ENCODE results near the gene EBI3. TPM values are rescaled to one million over a fixed set of nuclear protein-coding genes. Genes with fewer than 3 reads are reported as not detected.

EBI3 gene
- polyA plus RNA-seq, 1 of the 3 experiments (the other 2 are of a cell fraction): 3.7 TPM

DNA sequence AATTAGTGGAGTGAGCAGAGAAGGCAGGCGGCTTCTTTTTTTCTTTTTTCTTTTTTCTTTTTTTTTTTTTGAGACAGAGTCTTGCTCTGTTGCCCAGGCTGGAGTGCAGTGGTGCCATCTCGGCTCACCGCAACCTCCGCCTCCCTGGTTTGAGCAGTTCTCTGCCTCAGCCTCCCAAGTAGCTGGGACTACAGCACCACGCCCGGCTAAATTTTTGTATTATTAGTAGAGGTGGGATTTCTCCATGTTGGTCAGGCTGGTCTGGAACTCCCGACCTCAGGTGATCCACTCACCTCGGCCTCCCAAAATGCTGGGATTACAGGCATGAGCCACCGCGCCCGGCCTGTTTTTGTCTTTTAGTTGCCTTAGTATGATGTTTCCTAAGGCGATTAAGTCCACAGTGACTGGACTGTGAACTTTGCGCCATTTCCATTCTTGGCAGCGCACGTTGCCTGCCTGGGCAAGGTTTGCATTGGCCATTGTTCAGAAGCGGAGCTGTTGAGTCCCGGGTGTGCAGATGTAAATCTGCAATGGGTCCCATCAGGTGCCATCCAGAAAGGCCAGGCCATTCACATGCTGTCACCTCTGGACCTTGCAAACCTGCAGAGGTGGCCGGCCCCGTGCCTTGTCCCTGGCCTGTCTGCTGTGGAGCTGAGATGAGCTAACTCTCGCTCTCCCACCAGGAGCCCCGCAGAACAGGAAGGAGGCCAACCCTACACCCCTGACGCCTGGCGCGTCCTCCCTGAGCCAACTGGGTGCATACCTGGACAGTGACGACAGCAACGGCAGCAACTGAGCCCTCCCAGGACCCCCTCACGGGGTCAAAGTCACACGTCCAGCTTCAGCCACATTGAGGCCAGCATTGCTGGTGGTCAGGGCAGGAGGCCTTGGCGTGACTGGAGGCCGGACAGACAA lies 38.8 kb downstream of the EBI3 start:
- CTCF ChIA-PET: interaction anchor here (0.6 to 4.5 kb wide), 30 partner anchors 10 to 255 kb away, joined by 3 to 130 read pairs (median 6); partner anchors contain the start of genes FSD1, MPND, SH3GL1 and SHD
- Histone ChIP-seq H3K9ac (no peak overlapping the region), H3K27me3 (ENCODE audit: insufficient read depth) (no peaks in the 10 kb centered on the region), H3K4me3 (ENCODE audit: low read depth in 2 of 2, low read length in 1 of 2) (peak overlapping the region in 1 of 2 experiments; percentile 12; a peak in 1 of 4 replicates), H3K9me2 (no peaks in the 10 kb centered on the region), H3K36me3 (replicated peaks in 1 of 2; ENCODE audit: control insufficient read depth in 1 of 2, insufficient read depth in 2 of 2, low read length in 1 of 2) (peaks cover 0 to 4% of the 10 kb centered on the region in 2 experiments), H2AFZ (ENCODE audit: low read depth) (no peak overlapping the region), H3K79me2 (ENCODE audit: insufficient read depth) (no peaks in the 10 kb centered on the region), H3K9me3 (no peaks in the 10 kb centered on the region), H3K27ac (ENCODE audit: low read depth in 2 of 2, low read length in 1 of 2) (no peak overlapping the region), H3K4me2 (no peak overlapping the region), H3K4me1 (ENCODE audit: control insufficient read depth in 1 of 2, insufficient read depth in 2 of 2, low read depth in 1 of 2, low read length in 1 of 2) (peaks cover 0 to 7% of the 10 kb centered on the region in 2 experiments; a peak in 1 of 4 replicates), H4K20me1 (ENCODE audit: insufficient read depth) (0 out of 2 replicates have a peak, but pooled peaks cover 4% of the 10 kb centered on the region), H3F3A (replicated peaks; ENCODE audit: insufficient read depth) (peaks cover 4% of the 10 kb centered on the region)
- DNase-seq: no peak
- TF ChIP-seq RFX5 (IDR thresholded peaks at IDR 0.05; ENCODE audit: low read length): no peak
- TF ChIP-seq TAF1 (IDR thresholded peaks at IDR 0.05; ENCODE audit: borderline replicate concordance, low read depth, low read length): no peak
- no peak for TF ChIP-seq FOXM1 (IDR thresholded peaks at IDR 0.05; ENCODE audit: low read depth)
- TF ChIP-seq, protein P1, sequence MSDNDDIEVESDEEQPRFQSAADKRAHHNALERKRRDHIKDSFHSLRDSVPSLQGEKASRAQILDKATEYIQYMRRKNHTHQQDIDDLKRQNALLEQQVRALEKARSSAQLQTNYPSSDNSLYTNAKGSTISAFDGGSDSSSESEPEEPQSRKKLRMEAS (IDR thresholded peaks at IDR 0.05; ENCODE audit: low read depth): no peak
- TF ChIP-seq EP300 (IDR thresholded peaks at IDR 0.05; ENCODE audit: borderline replicate concordance in 1 of 2, low read depth in 1 of 2, low read length in 1 of 2): no peak
- no peak for TF ChIP-seq RAD21 (IDR thresholded peaks at IDR 0.05; ENCODE audit: low read length)
- TF ChIP-seq TCF12 (IDR thresholded peaks at IDR 0.05): no peak
- TF ChIP-seq, protein P2, sequence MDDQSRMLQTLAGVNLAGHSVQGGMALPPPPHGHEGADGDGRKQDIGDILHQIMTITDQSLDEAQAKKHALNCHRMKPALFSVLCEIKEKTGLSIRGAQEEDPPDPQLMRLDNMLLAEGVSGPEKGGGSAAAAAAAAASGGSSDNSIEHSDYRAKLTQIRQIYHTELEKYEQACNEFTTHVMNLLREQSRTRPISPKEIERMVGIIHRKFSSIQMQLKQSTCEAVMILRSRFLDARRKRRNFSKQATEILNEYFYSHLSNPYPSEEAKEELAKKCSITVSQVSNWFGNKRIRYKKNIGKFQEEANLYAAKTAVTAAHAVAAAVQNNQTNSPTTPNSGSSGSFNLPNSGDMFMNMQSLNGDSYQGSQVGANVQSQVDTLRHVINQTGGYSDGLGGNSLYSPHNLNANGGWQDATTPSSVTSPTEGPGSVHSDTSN (IDR thresholded peaks at IDR 0.05): no peak
- no peak for TF ChIP-seq GABPA (IDR thresholded peaks at IDR 0.05; ENCODE audit: low read depth)
- TF ChIP-seq, protein P3, sequence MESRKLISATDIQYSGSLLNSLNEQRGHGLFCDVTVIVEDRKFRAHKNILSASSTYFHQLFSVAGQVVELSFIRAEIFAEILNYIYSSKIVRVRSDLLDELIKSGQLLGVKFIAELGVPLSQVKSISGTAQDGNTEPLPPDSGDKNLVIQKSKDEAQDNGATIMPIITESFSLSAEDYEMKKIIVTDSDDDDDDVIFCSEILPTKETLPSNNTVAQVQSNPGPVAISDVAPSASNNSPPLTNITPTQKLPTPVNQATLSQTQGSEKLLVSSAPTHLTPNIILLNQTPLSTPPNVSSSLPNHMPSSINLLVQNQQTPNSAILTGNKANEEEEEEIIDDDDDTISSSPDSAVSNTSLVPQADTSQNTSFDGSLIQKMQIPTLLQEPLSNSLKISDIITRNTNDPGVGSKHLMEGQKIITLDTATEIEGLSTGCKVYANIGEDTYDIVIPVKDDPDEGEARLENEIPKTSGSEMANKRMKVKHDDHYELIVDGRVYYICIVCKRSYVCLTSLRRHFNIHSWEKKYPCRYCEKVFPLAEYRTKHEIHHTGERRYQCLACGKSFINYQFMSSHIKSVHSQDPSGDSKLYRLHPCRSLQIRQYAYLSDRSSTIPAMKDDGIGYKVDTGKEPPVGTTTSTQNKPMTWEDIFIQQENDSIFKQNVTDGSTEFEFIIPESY (IDR thresholded peaks at IDR 0.05; ENCODE audit: borderline replicate concordance, low read depth): no peak
- TF ChIP-seq, protein P4, sequence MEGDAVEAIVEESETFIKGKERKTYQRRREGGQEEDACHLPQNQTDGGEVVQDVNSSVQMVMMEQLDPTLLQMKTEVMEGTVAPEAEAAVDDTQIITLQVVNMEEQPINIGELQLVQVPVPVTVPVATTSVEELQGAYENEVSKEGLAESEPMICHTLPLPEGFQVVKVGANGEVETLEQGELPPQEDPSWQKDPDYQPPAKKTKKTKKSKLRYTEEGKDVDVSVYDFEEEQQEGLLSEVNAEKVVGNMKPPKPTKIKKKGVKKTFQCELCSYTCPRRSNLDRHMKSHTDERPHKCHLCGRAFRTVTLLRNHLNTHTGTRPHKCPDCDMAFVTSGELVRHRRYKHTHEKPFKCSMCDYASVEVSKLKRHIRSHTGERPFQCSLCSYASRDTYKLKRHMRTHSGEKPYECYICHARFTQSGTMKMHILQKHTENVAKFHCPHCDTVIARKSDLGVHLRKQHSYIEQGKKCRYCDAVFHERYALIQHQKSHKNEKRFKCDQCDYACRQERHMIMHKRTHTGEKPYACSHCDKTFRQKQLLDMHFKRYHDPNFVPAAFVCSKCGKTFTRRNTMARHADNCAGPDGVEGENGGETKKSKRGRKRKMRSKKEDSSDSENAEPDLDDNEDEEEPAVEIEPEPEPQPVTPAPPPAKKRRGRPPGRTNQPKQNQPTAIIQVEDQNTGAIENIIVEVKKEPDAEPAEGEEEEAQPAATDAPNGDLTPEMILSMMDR (IDR thresholded peaks at IDR 0.05): no peak
- no peak for TF ChIP-seq YY1 (IDR thresholded peaks at IDR 0.05; ENCODE audit: low read depth)
- no peak for TF ChIP-seq RXRA (IDR thresholded peaks at IDR 0.05; ENCODE audit: borderline replicate concordance, low read depth)
- no peak for TF ChIP-seq TEAD4 (IDR thresholded peaks at IDR 0.05; ENCODE audit: borderline replicate concordance, insufficient read depth)
- 76% methylated on average over 18 of the region's 30 CpGs for WGBS (ENCODE audit: low lambda C conversion rate)
- POLR2A ChIA-PET: interaction anchor here (0.5 to 3.0 kb wide), 3 partner anchors 9 to 505 kb away, joined by 4 to 20 read pairs (median 7); partner anchors contain the start of gene MPND

Measured in SK-N-SH (cell line).